Measurements from ENCODE around the gene KAZALD1.

- TF ChIP-seq POLR2A (IDR thresholded peaks at IDR 0.05) (no peak), CTCF (IDR thresholded peaks at IDR 0.05) (no peak), POLR2AphosphoS5 (IDR thresholded peaks at IDR 0.05) (no peak)
Measured at GRCh38 chr10:101027106-101027720, 34.6 kb upstream of the KAZALD1 start.
